Activated naive CD4-positive, alpha-beta T cell treated with anti-CD3 and anti-CD28 coated beads, Interleukin-2, amount 50 U/mL, for 72 hours (primary cell): ENCODE data around the gene EN1. TPM values are rescaled to one million over a fixed set of nuclear protein-coding genes. Genes with fewer than 3 reads are reported as not detected.

ENCODE experiments used
- total RNA-seq, 2 donors: library from RNA; stranded (reverse); gene quantifications; one replicate each; pipeline ENCODE4 v1.2.3, GENCODE V29; 2022

The EN1 gene
- total RNA-seq, 2 donors from 2014 or later, result not detected

Other genes with a start within 250 kb of the EN1 start
- gene MARCO, start 94.5 kb upstream of the EN1 start, total RNA-seq, result not detected